Left lung (tissue), 10 donors: ENCODE measurements around the gene COMMD6. TPM values are rescaled to one million over a fixed set of nuclear protein-coding genes. Genes with fewer than 3 reads are reported as not detected.

Experiments
- ATAC-seq: fragments of 200-7000 bp; cut with Tn5 transposase; one replicate; pipeline ENCODE4 v1.9.1; 2020; ENCODE audit warnings: moderate library complexity
- DNase-seq, 4 donors: peaks; one replicate each; pipeline ENCODE4 v3.0.0-alpha.2; 2013 to 2020
- H3K27ac ChIP-seq, 2 donors: fragments of 200-600 bp; sonication (generic) in 1 of 2; one replicate each; pipeline versions ENCODE4 v1.5.0 to v1.8.0; 2020 to 2021
- H3K27me3 ChIP-seq, 2 donors: fragments of 200-600 bp; sonication (generic) in 1 of 2; one replicate each; pipeline versions ENCODE4 v1.5.0 to v1.8.0; 2020 to 2021
- H3K36me3 ChIP-seq, 2 donors: fragments of 200-600 bp; sonication (generic) in 1 of 2; one replicate each; pipeline versions ENCODE4 v1.5.0 to v1.8.0; 2020 to 2021
- H3K4me1 ChIP-seq, 2 donors: fragments of 200-600 bp; one replicate each; pipeline ENCODE4 v1.8.0; 2021
- H3K4me3 ChIP-seq, 2 donors: fragments of 200-600 bp; sonication (generic) in 1 of 2; one replicate each; pipeline versions ENCODE4 v1.5.0 to v1.8.0; 2020 to 2021; ENCODE audit warnings: mild to moderate bottlenecking in 1 of 2
- H3K9me3 ChIP-seq, 2 donors: fragments of 200-600 bp; sonication (generic) in 1 of 2; one replicate each; pipeline versions ENCODE4 v1.5.0 to v1.8.0; 2020 to 2021
- intact Hi-C, 2 donors: fragments of 100-400 bp; cut with DNase I; formaldehyde crosslinking; loops; one replicate each; pipeline versions ENCODE4 v1.11.2 to v1.14.2; 2022
- polyA plus RNA-seq, 6 donors: library from polyadenylated mRNA; unstranded; fragments of 120-200 nt; gene quantifications; one replicate each; pipeline ENCODE4 v1.2.1, GENCODE V29; 2013; ENCODE audit not compliant: insufficient read length in 6 of 6
- total RNA-seq, 2 donors: library from RNA; stranded (reverse); fragmentation: NEBNext Ultra II Directional; extraction: Animal tissue kit (Norgen Biotek cat#: 25700); gene quantifications; one replicate each; pipeline ENCODE4 v1.2.1, GENCODE V29; 2021
- TF ChIP-seq, protein P1 (sequence below), 2 donors: fragments of 200-600 bp; sonication (generic) in 1 of 2; IDR thresholded peaks; one replicate each; pipeline versions ENCODE4 v1.5.0 to v1.8.0; 2021; ENCODE audit warnings: antibody characterized with exemption in 2 of 2
- donor health status: DM: no; HTN: yes; CAD: no.
- donor health status: DM: no; HTN: no; CAD: no.

COMMD6 gene
- total and polyA plus RNA-seq, 8 donors: 118 to 287 (median 266) TPM

- TF ChIP-seq, protein P1, sequence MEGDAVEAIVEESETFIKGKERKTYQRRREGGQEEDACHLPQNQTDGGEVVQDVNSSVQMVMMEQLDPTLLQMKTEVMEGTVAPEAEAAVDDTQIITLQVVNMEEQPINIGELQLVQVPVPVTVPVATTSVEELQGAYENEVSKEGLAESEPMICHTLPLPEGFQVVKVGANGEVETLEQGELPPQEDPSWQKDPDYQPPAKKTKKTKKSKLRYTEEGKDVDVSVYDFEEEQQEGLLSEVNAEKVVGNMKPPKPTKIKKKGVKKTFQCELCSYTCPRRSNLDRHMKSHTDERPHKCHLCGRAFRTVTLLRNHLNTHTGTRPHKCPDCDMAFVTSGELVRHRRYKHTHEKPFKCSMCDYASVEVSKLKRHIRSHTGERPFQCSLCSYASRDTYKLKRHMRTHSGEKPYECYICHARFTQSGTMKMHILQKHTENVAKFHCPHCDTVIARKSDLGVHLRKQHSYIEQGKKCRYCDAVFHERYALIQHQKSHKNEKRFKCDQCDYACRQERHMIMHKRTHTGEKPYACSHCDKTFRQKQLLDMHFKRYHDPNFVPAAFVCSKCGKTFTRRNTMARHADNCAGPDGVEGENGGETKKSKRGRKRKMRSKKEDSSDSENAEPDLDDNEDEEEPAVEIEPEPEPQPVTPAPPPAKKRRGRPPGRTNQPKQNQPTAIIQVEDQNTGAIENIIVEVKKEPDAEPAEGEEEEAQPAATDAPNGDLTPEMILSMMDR (IDR thresholded peaks at IDR 0.05): no peak
- peak overlapping the region; percentile 75 to 90 for H3K4me3 ChIP-seq
- peak; percentile 36 for ATAC-seq
- peak in 3 of 4 donors; percentile 36 to 82 (median 55) for DNase-seq
- H3K27ac ChIP-seq: peak overlapping the region; percentile 74 to 82
- intact Hi-C loops: loop anchor here in 1 of 2 donors (10.0 kb wide), 1 partner anchor 107 kb away; no protein-coding TSS in a partner anchor
- no peaks in the 10 kb centered on the region for H3K36me3 ChIP-seq
- peaks cover 0 to 45% of the 10 kb centered on the region in 2 donors for H3K27me3 ChIP-seq
- H3K9me3 ChIP-seq: no peaks in the 10 kb centered on the region
- peaks cover 3 to 19% of the 10 kb centered on the region in 2 donors for H3K4me1 ChIP-seq
Observed at GRCh38 chr13:75481176-75482069, 56.2 kb downstream of the COMMD6 start.

- ATAC-seq (peak; percentile 38), DNase-seq (peak; percentile 55 to 84 (median 76))
- TF ChIP-seq, protein P1 (IDR thresholded peaks at IDR 0.05): no peak
- Histone ChIP-seq H3K27ac (peak overlapping the region in 1 of 2 donors; percentile 82), H3K27me3 (peaks cover 0 to 45% of the 10 kb centered on the region in 2 donors), H3K36me3 (no peaks in the 10 kb centered on the region), H3K4me1 (peaks cover 3 to 19% of the 10 kb centered on the region in 2 donors), H3K4me3 (peak overlapping the region; percentile 75 to 90), H3K9me3 (no peaks in the 10 kb centered on the region)
- intact Hi-C loops: loop anchor here in 1 of 2 donors (10.0 kb wide), 1 partner anchor 106 kb away; no protein-coding TSS in a partner anchor
Observed at GRCh38 chr13:75480671-75481175, 56.9 kb downstream of the COMMD6 start.

GRCh38 chr13:75479102-75479740 is 58.4 kb downstream of the COMMD6 start:
- H3K4me3 ChIP-seq: no peak overlapping the region
- H3K4me1 ChIP-seq: peaks cover 3 to 19% of the 10 kb centered on the region in 2 donors
- peaks cover 0 to 45% of the 10 kb centered on the region in 2 donors for H3K27me3 ChIP-seq
- DNase-seq (no peak), ATAC-seq (no peak)
- intact Hi-C loops: no loop called here
- H3K27ac ChIP-seq: no peak overlapping the region
- H3K36me3 ChIP-seq: no peaks in the 10 kb centered on the region
- H3K9me3 ChIP-seq: no peaks in the 10 kb centered on the region
- TF ChIP-seq, protein P1 (IDR thresholded peaks at IDR 0.05): no peak

GRCh38 chr13:75478659-75479058 is 59.0 kb downstream of the COMMD6 start:
- Histone ChIP-seq H3K27ac (no peak overlapping the region), H3K9me3 (no peaks in the 10 kb centered on the region), H3K4me1 (peaks cover 3 to 19% of the 10 kb centered on the region in 2 donors), H3K36me3 (no peaks in the 10 kb centered on the region), H3K4me3 (no peak overlapping the region), H3K27me3 (peaks cover 0 to 45% of the 10 kb centered on the region in 2 donors)
- TF ChIP-seq, protein P1 (IDR thresholded peaks at IDR 0.05): no peak
- ATAC-seq (no peak), DNase-seq (no peak)
- intact Hi-C loops: no loop called here

Other genes with a start within 250 kb of the COMMD6 start
- 10 to 100 TPM; 16.6 to 17.3 TPM for gene TBC1D4, start 55.7 kb downstream of the COMMD6 start, total RNA-seq
- gene TBC1D4, start 55.7 kb downstream of the COMMD6 start, polyA plus RNA-seq: 10 to 100 TPM; 22.4 to 31.7 (median 27.8) TPM
- 10 to 100 TPM; 22.8 to 27.1 TPM for gene UCHL3, start 11.9 kb upstream of the COMMD6 start, total RNA-seq
- 10 to 100 TPM; 20.5 to 23.2 (median 22.1) TPM for gene UCHL3, start 11.9 kb upstream of the COMMD6 start, polyA plus RNA-seq
- gene LMO7, start 98.5 kb upstream of the COMMD6 start, total RNA-seq: 100 to 1,000 TPM; 360 to 669 TPM
- 100 to 1,000 TPM; 123 to 214 (median 197) TPM for gene LMO7, start 98.5 kb upstream of the COMMD6 start, polyA plus RNA-seq